Neural cell (in vitro differentiated cells): ENCODE results near the gene PRDM15. TPM values are rescaled to one million over a fixed set of nuclear protein-coding genes. Genes with fewer than 3 reads are reported as not detected.

ENCODE experiments used
- H2AFZ ChIP-seq: fragments of 200-600, 300-800 bp; sonication (generic), shearing (Covaris generic); 2 replicates; pipeline ENCODE4 v1.6.0; 2014; ENCODE audit warnings: low read depth, mild to moderate bottlenecking, antibody characterized with exemption, low read length, moderate library complexity
- H3F3A ChIP-seq: fragments of 200-600 bp; shearing (Covaris generic); 2 replicates; pipeline ENCODE4 v1.6.1; 2016; ENCODE audit warnings: mild to moderate bottlenecking, moderate library complexity, mixed read lengths, antibody characterized with exemption, low read length; ENCODE audit not compliant: insufficient read depth, poor library complexity, severe bottlenecking
- H3K27ac ChIP-seq: fragments of 200-600, 300-800 bp; sonication (generic), shearing (Covaris generic); 2 replicates; pipeline ENCODE4 v1.5.1; 2014; ENCODE audit warnings: mild to moderate bottlenecking, low read length, moderate library complexity
- H3K27me3 ChIP-seq: fragments of 300-800, 200-600 bp; sonication (generic), shearing (Covaris generic); 2 replicates; pipeline ENCODE4 v1.6.0; 2014; ENCODE audit warnings: mild to moderate bottlenecking, low read depth, low read length, moderate library complexity; ENCODE audit not compliant: insufficient read depth
- H3K36me3 ChIP-seq: fragments of 300-800, 200-600 bp; sonication (generic), shearing (Covaris generic); 2 replicates; pipeline ENCODE4 v1.5.1; 2014; ENCODE audit warnings: mild to moderate bottlenecking, antibody characterized with exemption, low read length, moderate library complexity; ENCODE audit not compliant: insufficient read depth
- H3K4me2 ChIP-seq: fragments of 300-800, 200-600 bp; sonication (generic), shearing (Covaris generic); 2 replicates; pipeline ENCODE4 v1.6.0; 2014; ENCODE audit warnings: mild to moderate bottlenecking, low read length
- H3K4me3 ChIP-seq: fragments of 300-800, 200-600 bp; sonication (generic), shearing (Covaris generic); 2 replicates; pipeline ENCODE4 v1.5.1; 2014; ENCODE audit warnings: mild to moderate bottlenecking, low read length, moderate library complexity
- H3K79me2 ChIP-seq: fragments of 200-600 bp; shearing (Covaris generic); replicated peaks from 2 replicates; pipeline ENCODE4 v1.6.0; 2014; ENCODE audit warnings: mild to moderate bottlenecking, low read length, moderate library complexity; ENCODE audit not compliant: insufficient read depth
- H3K9ac ChIP-seq: fragments of 300-800, 200-600 bp; sonication (generic), shearing (Covaris generic); 2 replicates; pipeline ENCODE4 v1.6.1; 2016; ENCODE audit warnings: mild to moderate bottlenecking, low read length, mixed read lengths
- H3K9me2 ChIP-seq: fragments of 200-600 bp; shearing (Covaris generic); 2 replicates; pipeline ENCODE4 v1.6.1; 2016; ENCODE audit warnings: mild to moderate bottlenecking, low read length, mixed read lengths; ENCODE audit not compliant: insufficient read depth
- H3K9me3 ChIP-seq: fragments of 200-600, 300-800 bp; sonication (generic), shearing (Covaris generic); 2 replicates; pipeline ENCODE4 v1.6.1; 2016; ENCODE audit warnings: mild to moderate bottlenecking, mixed run types, low read length, moderate library complexity, mixed read lengths
- H4K20me1 ChIP-seq: fragments of 200-600 bp; shearing (Covaris generic); 2 replicates; pipeline ENCODE4 v1.6.1; 2016; ENCODE audit warnings: mild to moderate bottlenecking, mixed run types; ENCODE audit not compliant: insufficient read depth
- CTCF ChIP-seq: fragments of 450-650 bp; IDR thresholded peaks from 2 replicates; pipeline ENCODE4 v1.5.1; 2014; ENCODE audit warnings: antibody characterized with exemption, mild to moderate bottlenecking, moderate library complexity; ENCODE audit not compliant: poor library complexity, severe bottlenecking
- EP300 ChIP-seq: fragments of 450-650 bp; conservative IDR thresholded peaks from 2 replicates; pipeline ENCODE4 v1.6.1; 2014; ENCODE audit warnings: antibody characterized with exemption, mild to moderate bottlenecking, moderate library complexity; ENCODE audit not compliant: poor library complexity, severe bottlenecking
- EZH2 ChIP-seq: fragments of 200-600, 300-800 bp; shearing (Covaris generic), sonication (generic); IDR thresholded peaks from 2 replicates; pipeline ENCODE4 v1.6.1; 2014; ENCODE audit warnings: antibody characterized with exemption, low read length, borderline replicate concordance, mild to moderate bottlenecking; ENCODE audit not compliant: insufficient read depth, poor library complexity, severe bottlenecking
- MXI1 ChIP-seq: fragments of 450-650 bp; conservative IDR thresholded peaks from 2 replicates; pipeline ENCODE4 v1.6.1; 2014; ENCODE audit warnings: antibody characterized with exemption, mild to moderate bottlenecking; ENCODE audit not compliant: poor library complexity, severe bottlenecking
- POLR2AphosphoS5 ChIP-seq: IDR thresholded peaks from 2 replicates; pipeline ENCODE4 v1.6.1; 2012
- RAD21 ChIP-seq: fragments of 450-650 bp; conservative IDR thresholded peaks from 2 replicates; pipeline ENCODE4 v1.6.1; 2014; ENCODE audit warnings: antibody characterized with exemption, mild to moderate bottlenecking, moderate library complexity
- SMC3 ChIP-seq: fragments of 450-650 bp; conservative IDR thresholded peaks from 2 replicates; pipeline ENCODE4 v1.6.1; 2014; ENCODE audit warnings: antibody characterized with exemption, mild to moderate bottlenecking, moderate library complexity; ENCODE audit not compliant: poor library complexity
- TAF1 ChIP-seq: IDR thresholded peaks from 2 replicates; pipeline ENCODE4 v1.6.1; 2012; ENCODE audit warnings: low read depth
- polyA plus RNA-seq: library from polyadenylated mRNA; depleted of rRNA; stranded (reverse); fragments of >200 nt; gene quantifications from 2 replicates; pipeline ENCODE4 v1.2.3, GENCODE V29; 2014
- TF ChIP-seq, protein P1 (sequence below): IDR thresholded peaks from 2 replicates; pipeline ENCODE4 v1.6.1; 2012; ENCODE audit warnings: borderline replicate concordance

PRDM15 gene
- polyA plus RNA-seq, 1 donor from 2014 or later, result 4.1 TPM

GRCh38 chr21:41752231-41752681 lies 126.9 kb downstream of the PRDM15 start:
- no peaks in the 10 kb centered on the region for H3F3A ChIP-seq
- H3K9me3 ChIP-seq, result no peaks in the 10 kb centered on the region
- H3K79me2 ChIP-seq, result no peaks in the 10 kb centered on the region
- no peaks in the 10 kb centered on the region for H3K36me3 ChIP-seq
- no peaks in the 10 kb centered on the region for H4K20me1 ChIP-seq
- no peak for TF ChIP-seq EP300
- TF ChIP-seq POLR2AphosphoS5, result no peak
- TF ChIP-seq EZH2, result no peak
- TF ChIP-seq SMC3, result no peak
- TF ChIP-seq CTCF, result no peak
- TF ChIP-seq RAD21, result no peak
- TF ChIP-seq, protein P1, sequence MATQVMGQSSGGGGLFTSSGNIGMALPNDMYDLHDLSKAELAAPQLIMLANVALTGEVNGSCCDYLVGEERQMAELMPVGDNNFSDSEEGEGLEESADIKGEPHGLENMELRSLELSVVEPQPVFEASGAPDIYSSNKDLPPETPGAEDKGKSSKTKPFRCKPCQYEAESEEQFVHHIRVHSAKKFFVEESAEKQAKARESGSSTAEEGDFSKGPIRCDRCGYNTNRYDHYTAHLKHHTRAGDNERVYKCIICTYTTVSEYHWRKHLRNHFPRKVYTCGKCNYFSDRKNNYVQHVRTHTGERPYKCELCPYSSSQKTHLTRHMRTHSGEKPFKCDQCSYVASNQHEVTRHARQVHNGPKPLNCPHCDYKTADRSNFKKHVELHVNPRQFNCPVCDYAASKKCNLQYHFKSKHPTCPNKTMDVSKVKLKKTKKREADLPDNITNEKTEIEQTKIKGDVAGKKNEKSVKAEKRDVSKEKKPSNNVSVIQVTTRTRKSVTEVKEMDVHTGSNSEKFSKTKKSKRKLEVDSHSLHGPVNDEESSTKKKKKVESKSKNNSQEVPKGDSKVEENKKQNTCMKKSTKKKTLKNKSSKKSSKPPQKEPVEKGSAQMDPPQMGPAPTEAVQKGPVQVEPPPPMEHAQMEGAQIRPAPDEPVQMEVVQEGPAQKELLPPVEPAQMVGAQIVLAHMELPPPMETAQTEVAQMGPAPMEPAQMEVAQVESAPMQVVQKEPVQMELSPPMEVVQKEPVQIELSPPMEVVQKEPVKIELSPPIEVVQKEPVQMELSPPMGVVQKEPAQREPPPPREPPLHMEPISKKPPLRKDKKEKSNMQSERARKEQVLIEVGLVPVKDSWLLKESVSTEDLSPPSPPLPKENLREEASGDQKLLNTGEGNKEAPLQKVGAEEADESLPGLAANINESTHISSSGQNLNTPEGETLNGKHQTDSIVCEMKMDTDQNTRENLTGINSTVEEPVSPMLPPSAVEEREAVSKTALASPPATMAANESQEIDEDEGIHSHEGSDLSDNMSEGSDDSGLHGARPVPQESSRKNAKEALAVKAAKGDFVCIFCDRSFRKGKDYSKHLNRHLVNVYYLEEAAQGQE, result no peak
- no peak for TF ChIP-seq MXI1
- TF ChIP-seq TAF1, result no peak
- H3K4me2 ChIP-seq, result no peak overlapping the region
- H3K27me3 ChIP-seq, result no peaks in the 10 kb centered on the region
- no peaks in the 10 kb centered on the region for H3K9me2 ChIP-seq
- no peak overlapping the region for H3K27ac ChIP-seq
- H3K4me3 ChIP-seq, result no peak overlapping the region
- H2AFZ ChIP-seq, result no peak overlapping the region
- no peak overlapping the region for H3K9ac ChIP-seq

DNA sequence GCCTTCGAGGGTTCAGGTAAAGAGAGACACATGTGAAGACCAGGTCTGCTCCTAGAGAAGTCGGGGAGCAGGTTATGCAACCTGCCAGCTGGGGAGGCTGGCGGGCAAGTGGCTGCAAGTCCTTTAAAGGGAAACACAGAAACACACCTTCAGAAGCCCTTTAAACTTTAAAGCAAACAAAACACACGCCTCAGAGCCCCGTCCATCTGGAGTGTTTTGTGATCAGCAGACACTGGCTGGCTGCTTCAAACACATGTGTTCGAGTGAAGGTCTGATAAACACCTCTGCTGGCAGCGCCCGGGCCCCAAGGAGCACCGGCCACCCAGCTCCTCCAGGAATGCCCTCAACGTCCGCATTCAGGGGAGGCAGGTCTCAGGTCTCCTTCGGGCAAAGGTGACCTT lies 127.5 kb downstream of the PRDM15 start:
- no peak overlapping the region for H3K4me2 ChIP-seq
- no peaks in the 10 kb centered on the region for H3K27me3 ChIP-seq
- H3K9ac ChIP-seq, result no peak overlapping the region
- H4K20me1 ChIP-seq, result no peaks in the 10 kb centered on the region
- H3K27ac ChIP-seq, result no peak overlapping the region
- TF ChIP-seq EP300 (no peak), POLR2AphosphoS5 (no peak), CTCF (no peak), TAF1 (no peak), EZH2 (no peak)
- TF ChIP-seq, protein P1, result no peak
- H2AFZ ChIP-seq, result no peak overlapping the region
- H3K79me2 ChIP-seq, result no peaks in the 10 kb centered on the region
- no peak overlapping the region for H3K4me3 ChIP-seq
- H3K36me3 ChIP-seq, result no peaks in the 10 kb centered on the region
- H3K9me2 ChIP-seq, result no peaks in the 10 kb centered on the region
- no peaks in the 10 kb centered on the region for H3K9me3 ChIP-seq
- H3F3A ChIP-seq, result no peaks in the 10 kb centered on the region
